ENCODE data around the gene RFX1.
"Not testable (repeated sequence)": the region's sequence is repeated elsewhere in the genome, so short reads cannot be mapped to it uniquely, and the experiment has no call there.

RFX1 gene

GRCh38 chr19:14026652-14027192 is 20.6 kb upstream of the RFX1 start:
- not testable (repeated sequence) for DNase-seq

GRCh38 chr19:14023404-14024235 is 17.5 kb upstream of the RFX1 start:
- no peak for DNase-seq

- DNase-seq = no peak
Observed at GRCh38 chr19:14022469-14022868, 16.3 kb upstream of the RFX1 start.

- no peak for DNase-seq
Observed at GRCh38 chr19:14021474-14021873, 15.4 kb upstream of the RFX1 start.

- not testable (repeated sequence) for DNase-seq
Observed at GRCh38 chr19:14019739-14020138, 13.6 kb upstream of the RFX1 start.

- no peak for DNase-seq
Observed at GRCh38 chr19:14019100-14019499, 13.0 kb upstream of the RFX1 start.

GRCh38 chr19:14015524-14016035 is 9.5 kb upstream of the RFX1 start:
- DNase-seq = no peak

GRCh38 chr19:14012378-14012915 is 6.3 kb upstream of the RFX1 start:
- no peak for DNase-seq

- DNase-seq = no peak
Observed at GRCh38 chr19:14006766-14007562, 844 bp upstream of the RFX1 start.

- DNase-seq = peak; percentile 72
Observed at GRCh38 chr19:14005349-14006084, 603 bp downstream of the RFX1 start.

- no peak for DNase-seq
Observed at GRCh38 chr19:14004619-14005348, 1.3 kb downstream of the RFX1 start.

GRCh38 chr19:14003251-14004055 is 2.7 kb downstream of the RFX1 start:
- no peak for DNase-seq

- DNase-seq = no peak
Observed at GRCh38 chr19:14002571-14003250, 3.4 kb downstream of the RFX1 start.

- DNase-seq = no peak
Observed at GRCh38 chr19:14000691-14001375, 5.3 kb downstream of the RFX1 start.

GRCh38 chr19:13999085-13999484 is 7.0 kb downstream of the RFX1 start:
- no peak for DNase-seq

- no peak for DNase-seq
Observed at GRCh38 chr19:13998426-13998825, 7.7 kb downstream of the RFX1 start.

- no peak for DNase-seq
Observed at GRCh38 chr19:13997631-13997962, 8.5 kb downstream of the RFX1 start.

GRCh38 chr19:13996928-13997630 is 9.0 kb downstream of the RFX1 start:
- DNase-seq = no peak

All from NCI-H2171 treated with DMSO at 0.1 percent for 48 hours (cell line).